K562 (cell line): Measurements from ENCODE around the gene AGO3. TPM values are rescaled to one million over a fixed set of nuclear protein-coding genes. Genes with fewer than 3 reads are reported as not detected.
A peak's percentile ranks its signal among the peaks of the same experiment; 100 is the strongest.

Experiments
- AFF4 ChIP-seq: sonication (generic); formaldehyde crosslinking; IDR thresholded peaks from 2 replicates; pipeline ENCODE4 v1.8.0; 2023; ENCODE audit warnings: mild to moderate bottlenecking, missing genetic modification reagents
- CTCFL ChIP-seq: IDR thresholded peaks from 2 replicates; pipeline ENCODE4 v1.6.1; 2011; ENCODE audit warnings: borderline replicate concordance, low read depth, mild to moderate bottlenecking, moderate library complexity, low read length; ENCODE audit not compliant: insufficient read depth, poor library complexity, severe bottlenecking
- DIDO1 ChIP-seq: fragments of 450-650 bp; IDR thresholded peaks from 2 replicates; pipeline ENCODE4 v1.6.1; 2016; ENCODE audit warnings: low read depth, missing biosample characterization, missing genetic modification characterization
- MAFK ChIP-seq: IDR thresholded peaks from 2 replicates; pipeline ENCODE4 v1.6.1; 2011; ENCODE audit warnings: low read length, improper control_type of control experiment
- NCOA2 ChIP-seq, 2 experiments: fragments of 450-650 bp; IDR thresholded peaks; 2 replicates each; pipeline ENCODE4 v1.6.1; 2018; ENCODE audit warnings: mild to moderate bottlenecking in 2 of 2, moderate library complexity in 1 of 2; ENCODE audit not compliant: partially characterized antibody in 2 of 2
- NFE2 ChIP-seq: IDR thresholded peaks from 2 replicates; pipeline ENCODE4 v1.6.1; 2014; ENCODE audit warnings: antibody characterized with exemption, low read depth
- NFE2L1 ChIP-seq: fragments of 450-650 bp; IDR thresholded peaks from 2 replicates; pipeline ENCODE4 v1.6.1; 2016; ENCODE audit warnings: missing genetic modification characterization, low read depth, mild to moderate bottlenecking, missing compliant biosample characterization, moderate library complexity, borderline replicate concordance
- POLR2AphosphoS2 ChIP-seq: IDR thresholded peaks from 2 replicates; pipeline ENCODE4 v1.6.1; 2012; ENCODE audit warnings: low read length, improper control_type of control experiment
- PTTG1 ChIP-seq: fragments of 450-650 bp; IDR thresholded peaks from 2 replicates; pipeline ENCODE4 v1.6.1; 2016; ENCODE audit warnings: low read depth, mild to moderate bottlenecking, missing genetic modification characterization, missing compliant biosample characterization
- RREB1 ChIP-seq: fragments of 250-450 bp; sonication (Bioruptor Pico); IDR thresholded peaks from 2 replicates; pipeline ENCODE4 v1.4.0; 2020
- TAF1 ChIP-seq: IDR thresholded peaks from 2 replicates; pipeline ENCODE4 v1.6.1; 2011; ENCODE audit warnings: mild to moderate bottlenecking, low read length, moderate library complexity; ENCODE audit not compliant: insufficient read depth, control insufficient read depth, severe bottlenecking; ENCODE audit errors: extremely low read depth
- TAF15 ChIP-seq: fragments of 200-400 bp; formaldehyde crosslinking; IDR thresholded peaks from 2 replicates; pipeline ENCODE4 v1.6.1; 2017; ENCODE audit warnings: mild to moderate bottlenecking, low read depth, low read length, moderate library complexity
- TAF9B ChIP-seq: fragments of 450-650 bp; IDR thresholded peaks from 2 replicates; pipeline ENCODE4 v1.6.1; 2018; ENCODE audit warnings: mild to moderate bottlenecking; ENCODE audit not compliant: partially characterized antibody
- TCF7 ChIP-seq: sonication (generic); IDR thresholded peaks from 2 replicates; pipeline ENCODE4 v1.6.1; 2016; ENCODE audit warnings: antibody characterized with exemption, borderline replicate concordance
- TRIM24 ChIP-seq, 2 experiments: fragments of 450-650 bp; IDR thresholded peaks; 2 replicates each; pipeline ENCODE4 v1.6.1; 2016
- ZNF431 ChIP-seq: sonication (generic); formaldehyde crosslinking; IDR thresholded peaks from 2 replicates; pipeline ENCODE4 v1.8.0; 2022; ENCODE audit warnings: mild to moderate bottlenecking, missing genetic modification reagents
- ZNF77 ChIP-seq: fragments of 250-450 bp; sonication (Bioruptor Pico); IDR thresholded peaks from 2 replicates; pipeline ENCODE4 v1.5.0; 2020
- ZNF778 ChIP-seq: fragments of 450-650 bp; formaldehyde crosslinking; IDR thresholded peaks from 2 replicates; pipeline ENCODE4 v1.4.0; 2020; ENCODE audit warnings: mild to moderate bottlenecking, moderate library complexity
- polyA plus RNA-seq, 8 experiments: library from polyadenylated mRNA; depleted of rRNA in 4 of 8; stranded (reverse) in 5 of 8; unstranded in 3 of 8; fragments of >200 nt; fragmentation: Nextera tagmentation in 2 of 8; fragmentation: Illumina TruSeq in 1 of 8; extraction: Ambion mirVana in 2 of 8; extraction: Trizol in 1 of 8; gene quantifications; 2 replicates each; pipeline versions ENCODE4 v1.2.1 to v1.2.3, GENCODE V29; 2011 to 2014; ENCODE audit warnings: inconsistent platforms in 1 of 8, missing spikeins in 1 of 8
- total RNA-seq, 7 experiments: library from RNA; depleted of rRNA in 6 of 7; stranded (reverse); fragments of >200 nt in 6 of 7; fragmentation: Illumina TruSeq in 2 of 7; extraction: Trizol in 2 of 7; gene quantifications; 2 replicates each; pipeline versions ENCODE4 v1.2.1 to v1.2.3, GENCODE V29; 2011 to 2021; ENCODE audit warnings: low replicate concordance in 1 of 7

Gene AGO3
- total and polyA plus RNA-seq, 9 of the 15 experiments (the other 6 are each of a cell fraction or from before 2014, with no cell fraction given): 4.5 to 41.5 (median 22.7) TPM

- TF ChIP-seq RREB1 (CRISPR knock-in tag) (no peak), TAF15 (no peak), TCF7 (no peak), TAF1 (no peak), NFE2 (peak; percentile 95), MAFK (peak; percentile 84), ZNF77 (no peak), ZNF431 (CRISPR knock-in tag) (no peak), DIDO1 (tag) (no peak), NCOA2 (IDR thresholded peaks at IDR 0.05; ENCODE audit: partially characterized antibody in 2 of 2) (no peak), CTCFL (no peak), POLR2AphosphoS2 (no peak), PTTG1 (no peak), TRIM24 (IDR thresholded peaks at IDR 0.05) (no peak), AFF4 (CRISPR knock-in tag) (no peak), TAF9B (no peak), NFE2L1 (tag) (peak; percentile 63; the same call in 1 of the 2 replicates), ZNF778 (CRISPR knock-in tag) (no peak)
Observed at GRCh38 chr1:35894183-35894582, 36.7 kb upstream of the AGO3 start (continued).
